ENCODE results near the gene NAALADL2. TPM values are rescaled to one million over a fixed set of nuclear protein-coding genes. Genes with fewer than 3 reads are reported as not detected.

Gene NAALADL2
- total and polyA plus RNA-seq, 2 donors (not counting 3 experiments of a cell fraction or from before 2014, with no cell fraction given): 1.1 to 4.0 TPM

GRCh38 chr3:175091426-175092114 is 232.4 kb downstream of the NAALADL2 start:
- Histone ChIP-seq H3K9me1 (replicated peaks; ENCODE audit: control insufficient read depth, extremely low read depth, insufficient read depth, low read length) (no peaks in the 10 kb centered on the region), H3K27me3 (ENCODE audit: control insufficient read depth in 2 of 2, insufficient read depth in 2 of 2, low read length in 2 of 2) (no peaks in the 10 kb centered on the region), H3K79me2 (ENCODE audit: control insufficient read depth, insufficient read depth, low read length) (no peaks in the 10 kb centered on the region), H2AFZ (ENCODE audit: low read depth, low read length) (no peak overlapping the region), H3K36me3 (ENCODE audit: control insufficient read depth in 2 of 2, extremely low read depth in 1 of 2, insufficient read depth in 2 of 2, low read length in 2 of 2) (no peaks in the 10 kb centered on the region), H3K27ac (ENCODE audit: insufficient read depth, low read depth, low read length) (no peak overlapping the region), H3K4me3 (replicated peaks in 1 of 3; ENCODE audit: insufficient read depth in 1 of 3, low read depth in 1 of 3, low read length in 3 of 3) (no peak overlapping the region), H4K20me1 (replicated peaks; ENCODE audit: control insufficient read depth, extremely low read depth, insufficient read depth, low read length) (no peaks in the 10 kb centered on the region), H3K4me2 (ENCODE audit: insufficient read depth, low read length) (no peak overlapping the region), H3K9me3 (replicated peaks; ENCODE audit: control insufficient read depth, insufficient read depth, low read length) (no peaks in the 10 kb centered on the region), H3K9ac (replicated peaks; ENCODE audit: extremely low read depth, insufficient read depth, low read length) (no peak overlapping the region), H3K4me1 (ENCODE audit: control insufficient read depth, extremely low read depth, insufficient read depth, low read length) (no peaks in the 10 kb centered on the region)
- intact Hi-C loops (cut with micrococcal nuclease) (no loop called here), dilution Hi-C loops (cut with MboI; ENCODE audit: extremely low pct_ligation_motif_present, low sequenced_read_pairs) (no loop called here)
- BruUV-seq (replicated peaks): no TSS peak
- CTCF ChIA-PET: interaction anchor here (0.6 to 1.3 kb wide), 4 partner anchors 7 to 30 kb away, joined by 3 to 5 read pairs (median 4); no protein-coding TSS in a partner anchor
- FAIRE-seq (no peak), DNase-seq (ENCODE audit: low read depth, low spot score) (no peak)
- POLR2A ChIA-PET: no interaction called here
- no peak for TF ChIP-seq MYC (IDR thresholded peaks at IDR 0.05; ENCODE audit: low read depth, low read length)
- TF ChIP-seq POLR2AphosphoS5 (IDR thresholded peaks at IDR 0.05; ENCODE audit: insufficient read depth, low read depth, low read length): no peak
- no peak for TF ChIP-seq POLR2A (IDR thresholded peaks at IDR 0.05; ENCODE audit: low read depth, low read length)
- no peak for TF ChIP-seq JUN (IDR thresholded peaks at IDR 0.05; ENCODE audit: borderline replicate concordance, insufficient read depth, insufficient read length, low read depth)
- TF ChIP-seq CTCF (IDR thresholded peaks at IDR 0.05; ENCODE audit: extremely low read depth in 1 of 2, insufficient read depth in 1 of 2, low read depth in 1 of 2, low read length in 2 of 2): no peak
- no peak for TF ChIP-seq GATA2 (IDR thresholded peaks at IDR 0.05; ENCODE audit: insufficient read depth, insufficient read length, low read depth, low read length)
- TF ChIP-seq FOS (IDR thresholded peaks at IDR 0.05; ENCODE audit: borderline replicate concordance, insufficient read depth, low read length): no peak
- TF ChIP-seq EZH2 (IDR thresholded peaks at IDR 0.05; ENCODE audit: borderline replicate concordance, low read depth, low read length, severe bottlenecking): no peak
- no peak for TF ChIP-seq MAX (IDR thresholded peaks at IDR 0.05; ENCODE audit: insufficient read depth, insufficient read length)

Measured in endothelial cell of umbilical vein (primary cell).